ENCODE data around the gene GART. TPM values are rescaled to one million over a fixed set of nuclear protein-coding genes. Genes with fewer than 3 reads are reported as not detected.

GART gene
- total RNA-seq, 1 experiment from 2014 or later = 241 TPM

DNA sequence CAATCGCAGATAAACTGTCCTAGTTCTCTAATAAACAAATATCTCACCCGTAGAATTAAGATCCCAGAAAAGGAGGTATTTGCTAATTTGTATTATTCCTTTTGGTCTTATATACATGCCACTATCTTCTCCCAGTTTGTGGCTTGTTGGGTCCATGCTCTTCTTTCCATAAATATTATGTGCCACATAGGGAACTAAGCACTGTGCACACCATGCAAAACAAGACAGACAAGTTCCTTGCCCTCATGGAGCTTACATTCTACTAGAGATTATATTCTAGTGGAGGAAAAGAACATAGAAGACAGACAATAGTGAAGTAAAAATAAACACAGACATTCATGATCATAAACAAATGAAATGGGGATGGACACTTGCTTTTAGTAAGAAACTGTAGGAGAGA is 4.7 kb downstream of the GART start:
- Histone ChIP-seq H4K20me1 (ENCODE audit: insufficient read depth) (peaks cover 10% of the 10 kb centered on the region; the same call in 1 of the 2 replicates), H3K79me2 (ENCODE audit: insufficient read depth, low read length) (peaks cover 90% of the 10 kb centered on the region), H3K4me2 (ENCODE audit: low read length) (no peak overlapping the region), H3K9me3 (ENCODE audit: control insufficient read depth in 1 of 2, insufficient read depth in 1 of 2, low read depth in 1 of 2, low read length in 2 of 2) (no peaks in the 10 kb centered on the region), H3K4me1 (ENCODE audit: control insufficient read depth in 1 of 2, insufficient read depth in 2 of 2, low read length in 2 of 2) (peaks cover 8% of the 10 kb centered on the region in 2 experiments; a peak in 3 of 4 replicates), H3K9ac (ENCODE audit: low read length) (no peak overlapping the region), H2AFZ (ENCODE audit: low read depth, low read length, poor library complexity, severe bottlenecking) (no peak overlapping the region), H3K27me3 (ENCODE audit: insufficient read depth, low read length) (no peaks in the 10 kb centered on the region), H3K4me3 (replicated peaks in 1 of 2; ENCODE audit: low read depth in 1 of 2, low read length in 2 of 2) (no peak overlapping the region), H3K9me2 (ENCODE audit: insufficient read depth) (no peaks in the 10 kb centered on the region), H3K36me3 (ENCODE audit: control insufficient read depth in 1 of 2, insufficient read depth in 2 of 2, low read length in 2 of 2) (peaks cover 55 to 80% of the 10 kb centered on the region in 2 experiments), H3K27ac (ENCODE audit: low read depth, low read length) (no peak overlapping the region)
- TF ChIP-seq ELF1 (IDR thresholded peaks at IDR 0.05; ENCODE audit: borderline replicate concordance, low read depth) = no peak
- no peak for TF ChIP-seq RAD21 (IDR thresholded peaks at IDR 0.05; ENCODE audit: low read depth)
- TF ChIP-seq YY1 (IDR thresholded peaks at IDR 0.05; ENCODE audit: extremely low read depth, insufficient replicate concordance, low read depth, low read length) = no peak
- TF ChIP-seq, protein P1, sequence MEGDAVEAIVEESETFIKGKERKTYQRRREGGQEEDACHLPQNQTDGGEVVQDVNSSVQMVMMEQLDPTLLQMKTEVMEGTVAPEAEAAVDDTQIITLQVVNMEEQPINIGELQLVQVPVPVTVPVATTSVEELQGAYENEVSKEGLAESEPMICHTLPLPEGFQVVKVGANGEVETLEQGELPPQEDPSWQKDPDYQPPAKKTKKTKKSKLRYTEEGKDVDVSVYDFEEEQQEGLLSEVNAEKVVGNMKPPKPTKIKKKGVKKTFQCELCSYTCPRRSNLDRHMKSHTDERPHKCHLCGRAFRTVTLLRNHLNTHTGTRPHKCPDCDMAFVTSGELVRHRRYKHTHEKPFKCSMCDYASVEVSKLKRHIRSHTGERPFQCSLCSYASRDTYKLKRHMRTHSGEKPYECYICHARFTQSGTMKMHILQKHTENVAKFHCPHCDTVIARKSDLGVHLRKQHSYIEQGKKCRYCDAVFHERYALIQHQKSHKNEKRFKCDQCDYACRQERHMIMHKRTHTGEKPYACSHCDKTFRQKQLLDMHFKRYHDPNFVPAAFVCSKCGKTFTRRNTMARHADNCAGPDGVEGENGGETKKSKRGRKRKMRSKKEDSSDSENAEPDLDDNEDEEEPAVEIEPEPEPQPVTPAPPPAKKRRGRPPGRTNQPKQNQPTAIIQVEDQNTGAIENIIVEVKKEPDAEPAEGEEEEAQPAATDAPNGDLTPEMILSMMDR (IDR thresholded peaks at IDR 0.05 in 2 of 3, conservative IDR thresholded peaks at IDR 0.05 in 1 of 3; ENCODE audit: borderline replicate concordance in 1 of 3, insufficient read depth in 1 of 3, low read depth in 2 of 3, low read length in 2 of 3) = no peak
- TF ChIP-seq CEBPB (IDR thresholded peaks at IDR 0.05; ENCODE audit: low read depth) = no peak
- TF ChIP-seq, protein P2, sequence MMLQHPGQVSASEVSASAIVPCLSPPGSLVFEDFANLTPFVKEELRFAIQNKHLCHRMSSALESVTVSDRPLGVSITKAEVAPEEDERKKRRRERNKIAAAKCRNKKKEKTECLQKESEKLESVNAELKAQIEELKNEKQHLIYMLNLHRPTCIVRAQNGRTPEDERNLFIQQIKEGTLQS (IDR thresholded peaks at IDR 0.05) = no peak
- no peak for TF ChIP-seq POLR2AphosphoS5 (IDR thresholded peaks at IDR 0.05; ENCODE audit: low read depth, low read length)
- no peak for TF ChIP-seq POLR2A (IDR thresholded peaks at IDR 0.05; ENCODE audit: borderline replicate concordance, extremely low read depth, insufficient read depth, insufficient read length)
- TF ChIP-seq EZH2 (IDR thresholded peaks at IDR 0.05) = no peak
- no peak for TF ChIP-seq SP1 (IDR thresholded peaks at IDR 0.05; ENCODE audit: low read depth)
- TF ChIP-seq, protein P3, sequence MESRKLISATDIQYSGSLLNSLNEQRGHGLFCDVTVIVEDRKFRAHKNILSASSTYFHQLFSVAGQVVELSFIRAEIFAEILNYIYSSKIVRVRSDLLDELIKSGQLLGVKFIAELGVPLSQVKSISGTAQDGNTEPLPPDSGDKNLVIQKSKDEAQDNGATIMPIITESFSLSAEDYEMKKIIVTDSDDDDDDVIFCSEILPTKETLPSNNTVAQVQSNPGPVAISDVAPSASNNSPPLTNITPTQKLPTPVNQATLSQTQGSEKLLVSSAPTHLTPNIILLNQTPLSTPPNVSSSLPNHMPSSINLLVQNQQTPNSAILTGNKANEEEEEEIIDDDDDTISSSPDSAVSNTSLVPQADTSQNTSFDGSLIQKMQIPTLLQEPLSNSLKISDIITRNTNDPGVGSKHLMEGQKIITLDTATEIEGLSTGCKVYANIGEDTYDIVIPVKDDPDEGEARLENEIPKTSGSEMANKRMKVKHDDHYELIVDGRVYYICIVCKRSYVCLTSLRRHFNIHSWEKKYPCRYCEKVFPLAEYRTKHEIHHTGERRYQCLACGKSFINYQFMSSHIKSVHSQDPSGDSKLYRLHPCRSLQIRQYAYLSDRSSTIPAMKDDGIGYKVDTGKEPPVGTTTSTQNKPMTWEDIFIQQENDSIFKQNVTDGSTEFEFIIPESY (IDR thresholded peaks at IDR 0.05; ENCODE audit: extremely low read depth, insufficient replicate concordance, low read length) = no peak
- TF ChIP-seq CBX3 (IDR thresholded peaks at IDR 0.05; ENCODE audit: low read depth) = no peak
- no peak for TF ChIP-seq EZH2phosphoT487 (IDR thresholded peaks at IDR 0.05; ENCODE audit: borderline replicate concordance)
- TF ChIP-seq, protein P4, sequence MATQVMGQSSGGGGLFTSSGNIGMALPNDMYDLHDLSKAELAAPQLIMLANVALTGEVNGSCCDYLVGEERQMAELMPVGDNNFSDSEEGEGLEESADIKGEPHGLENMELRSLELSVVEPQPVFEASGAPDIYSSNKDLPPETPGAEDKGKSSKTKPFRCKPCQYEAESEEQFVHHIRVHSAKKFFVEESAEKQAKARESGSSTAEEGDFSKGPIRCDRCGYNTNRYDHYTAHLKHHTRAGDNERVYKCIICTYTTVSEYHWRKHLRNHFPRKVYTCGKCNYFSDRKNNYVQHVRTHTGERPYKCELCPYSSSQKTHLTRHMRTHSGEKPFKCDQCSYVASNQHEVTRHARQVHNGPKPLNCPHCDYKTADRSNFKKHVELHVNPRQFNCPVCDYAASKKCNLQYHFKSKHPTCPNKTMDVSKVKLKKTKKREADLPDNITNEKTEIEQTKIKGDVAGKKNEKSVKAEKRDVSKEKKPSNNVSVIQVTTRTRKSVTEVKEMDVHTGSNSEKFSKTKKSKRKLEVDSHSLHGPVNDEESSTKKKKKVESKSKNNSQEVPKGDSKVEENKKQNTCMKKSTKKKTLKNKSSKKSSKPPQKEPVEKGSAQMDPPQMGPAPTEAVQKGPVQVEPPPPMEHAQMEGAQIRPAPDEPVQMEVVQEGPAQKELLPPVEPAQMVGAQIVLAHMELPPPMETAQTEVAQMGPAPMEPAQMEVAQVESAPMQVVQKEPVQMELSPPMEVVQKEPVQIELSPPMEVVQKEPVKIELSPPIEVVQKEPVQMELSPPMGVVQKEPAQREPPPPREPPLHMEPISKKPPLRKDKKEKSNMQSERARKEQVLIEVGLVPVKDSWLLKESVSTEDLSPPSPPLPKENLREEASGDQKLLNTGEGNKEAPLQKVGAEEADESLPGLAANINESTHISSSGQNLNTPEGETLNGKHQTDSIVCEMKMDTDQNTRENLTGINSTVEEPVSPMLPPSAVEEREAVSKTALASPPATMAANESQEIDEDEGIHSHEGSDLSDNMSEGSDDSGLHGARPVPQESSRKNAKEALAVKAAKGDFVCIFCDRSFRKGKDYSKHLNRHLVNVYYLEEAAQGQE (IDR thresholded peaks at IDR 0.05; ENCODE audit: low read depth) = no peak
- TF ChIP-seq EGR1 (IDR thresholded peaks at IDR 0.05; ENCODE audit: low read depth) = no peak
- intact Hi-C loops (cut with micrococcal nuclease) = no loop called here
- ChIA-PET CTCF (no interaction called here), POLR2A (interaction anchor here (1.0 kb wide), 1 partner anchor 57 kb away, joined by 3 read pairs; the partner anchor contains the start of gene TMEM50B), RAD21 (ENCODE audit: low non-redundant PET in 1 of 2, low total read pairs in 2 of 2, uncharacterized antibody in 2 of 2, unreplicated experiment in 2 of 2) (no interaction called here)
- ATAC-seq (no peak), DNase-seq (ENCODE audit: low read depth, low spot score) (no peak)
- BruUV-seq (replicated peaks) = no TSS peak

Measured in HCT116 (cell line).